ENCODE results near the gene CD200R1L.
"Not testable (repeated sequence)": the region's sequence is repeated elsewhere in the genome, so short reads cannot be mapped to it uniquely, and the experiment has no call there.

CD200R1L gene

GRCh38 chr3:112846764-112847163, at the start of gene CD200R1L:
Gene CD200R1L, minus strand, starts transcription at chr3:112846864. Its CDS starts 17,497 bp downstream, at chr3:112829367.
- no peak for DNase-seq

- peak; percentile 3 for DNase-seq
Measured at GRCh38 chr3:112894258-112894657, 47.6 kb upstream of the CD200R1L start.

- no peak for DNase-seq
Measured at GRCh38 chr3:112889357-112889756, 42.7 kb upstream of the CD200R1L start.

- DNase-seq, result no peak
Measured at GRCh38 chr3:112888381-112889085, 41.9 kb upstream of the CD200R1L start.

GRCh38 chr3:112884678-112885290, 38.1 kb upstream of the CD200R1L start:
- no peak for DNase-seq

GRCh38 chr3:112881891-112882290, 35.2 kb upstream of the CD200R1L start:
- DNase-seq, result no peak

- no peak for DNase-seq
Measured at GRCh38 chr3:112875561-112875960, 28.9 kb upstream of the CD200R1L start.

GRCh38 chr3:112874725-112875124, 28.1 kb upstream of the CD200R1L start:
- no peak for DNase-seq

- DNase-seq, result no peak
Measured at GRCh38 chr3:112873632-112874031, 27.0 kb upstream of the CD200R1L start.

GRCh38 chr3:112871735-112872134, 25.1 kb upstream of the CD200R1L start:
- DNase-seq, result no peak

GRCh38 chr3:112865757-112866156, 19.1 kb upstream of the CD200R1L start:
- no peak for DNase-seq

GRCh38 chr3:112860898-112861297, 14.2 kb upstream of the CD200R1L start:
- peak; percentile 21 for DNase-seq

- peak; percentile 69 for DNase-seq
Measured at GRCh38 chr3:112858410-112859069, 11.9 kb upstream of the CD200R1L start.

- DNase-seq, result peak; percentile 68
Measured at GRCh38 chr3:112857526-112857925, 10.9 kb upstream of the CD200R1L start.

GRCh38 chr3:112856537-112856936, 9.9 kb upstream of the CD200R1L start:
- peak; percentile 92 for DNase-seq

GRCh38 chr3:112855883-112856282, 9.2 kb upstream of the CD200R1L start:
- DNase-seq, result no peak

GRCh38 chr3:112855074-112855473, 8.4 kb upstream of the CD200R1L start:
- not testable (repeated sequence) for DNase-seq

GRCh38 chr3:112848196-112848595, 1.5 kb upstream of the CD200R1L start:
- no peak for DNase-seq

- no peak for DNase-seq
Measured at GRCh38 chr3:112847692-112848091, 1.0 kb upstream of the CD200R1L start.

- DNase-seq, result peak; percentile 32
Measured at GRCh38 chr3:112845772-112846171, 892 bp downstream of the CD200R1L start.

GRCh38 chr3:112829046-112829445, 17.6 kb downstream of the CD200R1L start:
- no peak for DNase-seq

- no peak for DNase-seq
Measured at GRCh38 chr3:112822064-112823055, 24.3 kb downstream of the CD200R1L start.

- no peak for DNase-seq
Measured at GRCh38 chr3:112818289-112818688, 28.4 kb downstream of the CD200R1L start.

All from hematopoietic multipotent progenitor cell treated with erythropoietin and hydrocortisone succinate and interleukin-3 and kit ligand, for 6 days (in vitro differentiated cells).